HepG2 (cell line): ENCODE measurements around the gene SLC16A3. TPM values are rescaled to one million over a fixed set of nuclear protein-coding genes. Genes with fewer than 3 reads are reported as not detected.

Experiments used
- BRCA1 ChIP-seq: sonication (generic); formaldehyde crosslinking; IDR thresholded peaks from 2 replicates; pipeline ENCODE4 v1.4.0; 2020; ENCODE audit warnings: missing genetic modification reagents
- IRF2 ChIP-seq: IDR thresholded peaks from 2 replicates; pipeline ENCODE4 v1.6.1; 2018; ENCODE audit warnings: missing genetic modification reagents, missing compliant biosample characterization
- NFYC ChIP-seq: IDR thresholded peaks from 2 replicates; pipeline ENCODE4 v1.6.1; 2016; ENCODE audit warnings: missing genetic modification reagents, missing compliant biosample characterization
- WIZ ChIP-seq: sonication (generic); formaldehyde crosslinking; IDR thresholded peaks from 2 replicates; pipeline ENCODE4 v1.5.1; 2020; ENCODE audit warnings: mild to moderate bottlenecking, missing genetic modification reagents
- ZNF766 ChIP-seq: sonication (generic); formaldehyde crosslinking; IDR thresholded peaks from 2 replicates; pipeline ENCODE4 v1.5.0; 2020; ENCODE audit warnings: missing genetic modification reagents, borderline replicate concordance
- polyA plus RNA-seq, 8 experiments: library from polyadenylated mRNA; depleted of rRNA in 3 of 8; stranded (reverse) in 7 of 8; unstranded in 1 of 8; fragments of >200 nt; fragmentation: Illumina TruSeq in 4 of 8; extraction: Trizol in 4 of 8; gene quantifications; 2 replicates each; pipeline versions ENCODE4 v1.2.1 to v1.2.3, GENCODE V29; 2011 to 2016; ENCODE audit warnings: low read depth in 4 of 8, missing spikeins in 1 of 8, mixed read lengths in 1 of 8; ENCODE audit not compliant: insufficient read depth in 1 of 8
- total RNA-seq, 5 experiments: library from RNA; depleted of rRNA; stranded (reverse); fragments of >200 nt; fragmentation: Illumina TruSeq; extraction: Trizol; gene quantifications; 2 replicates each; pipeline ENCODE4 v1.2.3, GENCODE V29; 2016; ENCODE audit warnings: low read depth in 1 of 5
- TF ChIP-seq, protein P1 (sequence below): sonication (generic); formaldehyde crosslinking; conservative IDR thresholded peaks from 2 replicates; pipeline ENCODE4 v1.4.0; 2020; ENCODE audit warnings: mild to moderate bottlenecking, missing genetic modification reagents, moderate library complexity
- TF ChIP-seq, protein P2 (sequence below), 2 experiments: sonication (generic) in 1 of 2; formaldehyde crosslinking in 1 of 2; IDR thresholded peaks; 2 replicates each; pipeline versions ENCODE4 v1.6.1 to v1.9.0; 2014 to 2022; ENCODE audit warnings: antibody characterized with exemption in 1 of 2, borderline replicate concordance in 1 of 2, inconsistent platforms in 1 of 2, low read depth in 1 of 2, missing genetic modification reagents in 1 of 2
- TF ChIP-seq, protein P3 (sequence below): sonication (generic); formaldehyde crosslinking; IDR thresholded peaks from 2 replicates; pipeline ENCODE4 v1.9.0; 2021; ENCODE audit warnings: mild to moderate bottlenecking, missing genetic modification reagents
- TF ChIP-seq, protein P4 (sequence below): sonication (generic); formaldehyde crosslinking; IDR thresholded peaks from 2 replicates; pipeline ENCODE4 v1.4.0; 2020; ENCODE audit warnings: missing genetic modification reagents
- TF ChIP-seq, protein P5 (sequence below): sonication (generic); formaldehyde crosslinking; IDR thresholded peaks from 2 replicates; pipeline ENCODE4 v1.8.0; 2022; ENCODE audit warnings: mild to moderate bottlenecking, missing genetic modification reagents, moderate library complexity

The SLC16A3 gene
- total and polyA plus RNA-seq, 2 of the 13 experiments (the other 11 are each of a cell fraction or from before 2014, with no cell fraction given): 242 to 349 TPM

DNA sequence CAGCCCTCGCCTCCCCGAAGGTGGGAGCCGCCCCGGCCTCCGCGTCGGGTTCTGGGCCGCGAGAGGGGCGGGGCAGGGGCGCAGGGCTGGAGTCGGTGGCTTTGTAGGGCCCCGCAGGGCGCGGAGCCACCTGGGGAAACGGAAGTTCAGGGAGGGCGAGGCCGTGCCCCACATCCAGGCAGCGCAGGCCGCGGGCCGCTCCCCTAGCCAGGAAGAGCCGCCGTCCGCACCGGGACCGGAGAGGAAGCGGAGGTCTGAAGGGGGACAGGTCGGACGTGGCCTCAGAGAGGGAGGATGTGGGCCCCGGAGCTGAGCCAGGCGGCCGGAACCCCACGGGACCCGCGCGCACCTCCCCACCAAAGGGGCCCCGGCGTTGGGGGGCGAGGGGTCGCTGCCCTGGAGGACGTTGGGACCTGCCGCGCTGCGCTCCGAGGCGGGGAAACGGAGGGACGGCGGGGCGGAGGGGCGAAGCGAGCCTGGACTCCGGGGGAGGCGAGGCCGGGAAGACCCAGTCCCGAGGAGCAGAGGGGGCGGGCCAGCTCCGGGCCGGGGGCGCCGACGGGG lies 482 bp upstream of the SLC16A3 start (continued):
- no peak for TF ChIP-seq NFYC (CRISPR knock-in tag)
- TF ChIP-seq, protein P1, sequence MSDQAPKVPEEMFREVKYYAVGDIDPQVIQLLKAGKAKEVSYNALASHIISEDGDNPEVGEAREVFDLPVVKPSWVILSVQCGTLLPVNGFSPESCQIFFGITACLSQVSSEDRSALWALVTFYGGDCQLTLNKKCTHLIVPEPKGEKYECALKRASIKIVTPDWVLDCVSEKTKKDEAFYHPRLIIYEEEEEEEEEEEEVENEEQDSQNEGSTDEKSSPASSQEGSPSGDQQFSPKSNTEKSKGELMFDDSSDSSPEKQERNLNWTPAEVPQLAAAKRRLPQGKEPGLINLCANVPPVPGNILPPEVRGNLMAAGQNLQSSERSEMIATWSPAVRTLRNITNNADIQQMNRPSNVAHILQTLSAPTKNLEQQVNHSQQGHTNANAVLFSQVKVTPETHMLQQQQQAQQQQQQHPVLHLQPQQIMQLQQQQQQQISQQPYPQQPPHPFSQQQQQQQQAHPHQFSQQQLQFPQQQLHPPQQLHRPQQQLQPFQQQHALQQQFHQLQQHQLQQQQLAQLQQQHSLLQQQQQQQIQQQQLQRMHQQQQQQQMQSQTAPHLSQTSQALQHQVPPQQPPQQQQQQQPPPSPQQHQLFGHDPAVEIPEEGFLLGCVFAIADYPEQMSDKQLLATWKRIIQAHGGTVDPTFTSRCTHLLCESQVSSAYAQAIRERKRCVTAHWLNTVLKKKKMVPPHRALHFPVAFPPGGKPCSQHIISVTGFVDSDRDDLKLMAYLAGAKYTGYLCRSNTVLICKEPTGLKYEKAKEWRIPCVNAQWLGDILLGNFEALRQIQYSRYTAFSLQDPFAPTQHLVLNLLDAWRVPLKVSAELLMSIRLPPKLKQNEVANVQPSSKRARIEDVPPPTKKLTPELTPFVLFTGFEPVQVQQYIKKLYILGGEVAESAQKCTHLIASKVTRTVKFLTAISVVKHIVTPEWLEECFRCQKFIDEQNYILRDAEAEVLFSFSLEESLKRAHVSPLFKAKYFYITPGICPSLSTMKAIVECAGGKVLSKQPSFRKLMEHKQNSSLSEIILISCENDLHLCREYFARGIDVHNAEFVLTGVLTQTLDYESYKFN (CRISPR knock-in tag): peak; percentile 40; the same call in 1 of the 2 replicates
- 0 out of 2 replicates have a peak, but pooled peaks have one; percentile 16 for TF ChIP-seq BRCA1 (CRISPR knock-in tag)
- TF ChIP-seq, protein P2, sequence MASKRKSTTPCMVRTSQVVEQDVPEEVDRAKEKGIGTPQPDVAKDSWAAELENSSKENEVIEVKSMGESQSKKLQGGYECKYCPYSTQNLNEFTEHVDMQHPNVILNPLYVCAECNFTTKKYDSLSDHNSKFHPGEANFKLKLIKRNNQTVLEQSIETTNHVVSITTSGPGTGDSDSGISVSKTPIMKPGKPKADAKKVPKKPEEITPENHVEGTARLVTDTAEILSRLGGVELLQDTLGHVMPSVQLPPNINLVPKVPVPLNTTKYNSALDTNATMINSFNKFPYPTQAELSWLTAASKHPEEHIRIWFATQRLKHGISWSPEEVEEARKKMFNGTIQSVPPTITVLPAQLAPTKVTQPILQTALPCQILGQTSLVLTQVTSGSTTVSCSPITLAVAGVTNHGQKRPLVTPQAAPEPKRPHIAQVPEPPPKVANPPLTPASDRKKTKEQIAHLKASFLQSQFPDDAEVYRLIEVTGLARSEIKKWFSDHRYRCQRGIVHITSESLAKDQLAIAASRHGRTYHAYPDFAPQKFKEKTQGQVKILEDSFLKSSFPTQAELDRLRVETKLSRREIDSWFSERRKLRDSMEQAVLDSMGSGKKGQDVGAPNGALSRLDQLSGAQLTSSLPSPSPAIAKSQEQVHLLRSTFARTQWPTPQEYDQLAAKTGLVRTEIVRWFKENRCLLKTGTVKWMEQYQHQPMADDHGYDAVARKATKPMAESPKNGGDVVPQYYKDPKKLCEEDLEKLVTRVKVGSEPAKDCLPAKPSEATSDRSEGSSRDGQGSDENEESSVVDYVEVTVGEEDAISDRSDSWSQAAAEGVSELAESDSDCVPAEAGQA (IDR thresholded peaks at IDR 0.05; ENCODE audit: low read depth): peak; percentile 26; the same call in 1 of the 2 replicates
- TF ChIP-seq, protein P2 (CRISPR knock-in tag; IDR thresholded peaks at IDR 0.05; ENCODE audit: borderline replicate concordance): no peak
- peak; percentile 46; the same call in 1 of the 2 replicates for TF ChIP-seq IRF2 (CRISPR knock-in tag)
- TF ChIP-seq, protein P3, sequence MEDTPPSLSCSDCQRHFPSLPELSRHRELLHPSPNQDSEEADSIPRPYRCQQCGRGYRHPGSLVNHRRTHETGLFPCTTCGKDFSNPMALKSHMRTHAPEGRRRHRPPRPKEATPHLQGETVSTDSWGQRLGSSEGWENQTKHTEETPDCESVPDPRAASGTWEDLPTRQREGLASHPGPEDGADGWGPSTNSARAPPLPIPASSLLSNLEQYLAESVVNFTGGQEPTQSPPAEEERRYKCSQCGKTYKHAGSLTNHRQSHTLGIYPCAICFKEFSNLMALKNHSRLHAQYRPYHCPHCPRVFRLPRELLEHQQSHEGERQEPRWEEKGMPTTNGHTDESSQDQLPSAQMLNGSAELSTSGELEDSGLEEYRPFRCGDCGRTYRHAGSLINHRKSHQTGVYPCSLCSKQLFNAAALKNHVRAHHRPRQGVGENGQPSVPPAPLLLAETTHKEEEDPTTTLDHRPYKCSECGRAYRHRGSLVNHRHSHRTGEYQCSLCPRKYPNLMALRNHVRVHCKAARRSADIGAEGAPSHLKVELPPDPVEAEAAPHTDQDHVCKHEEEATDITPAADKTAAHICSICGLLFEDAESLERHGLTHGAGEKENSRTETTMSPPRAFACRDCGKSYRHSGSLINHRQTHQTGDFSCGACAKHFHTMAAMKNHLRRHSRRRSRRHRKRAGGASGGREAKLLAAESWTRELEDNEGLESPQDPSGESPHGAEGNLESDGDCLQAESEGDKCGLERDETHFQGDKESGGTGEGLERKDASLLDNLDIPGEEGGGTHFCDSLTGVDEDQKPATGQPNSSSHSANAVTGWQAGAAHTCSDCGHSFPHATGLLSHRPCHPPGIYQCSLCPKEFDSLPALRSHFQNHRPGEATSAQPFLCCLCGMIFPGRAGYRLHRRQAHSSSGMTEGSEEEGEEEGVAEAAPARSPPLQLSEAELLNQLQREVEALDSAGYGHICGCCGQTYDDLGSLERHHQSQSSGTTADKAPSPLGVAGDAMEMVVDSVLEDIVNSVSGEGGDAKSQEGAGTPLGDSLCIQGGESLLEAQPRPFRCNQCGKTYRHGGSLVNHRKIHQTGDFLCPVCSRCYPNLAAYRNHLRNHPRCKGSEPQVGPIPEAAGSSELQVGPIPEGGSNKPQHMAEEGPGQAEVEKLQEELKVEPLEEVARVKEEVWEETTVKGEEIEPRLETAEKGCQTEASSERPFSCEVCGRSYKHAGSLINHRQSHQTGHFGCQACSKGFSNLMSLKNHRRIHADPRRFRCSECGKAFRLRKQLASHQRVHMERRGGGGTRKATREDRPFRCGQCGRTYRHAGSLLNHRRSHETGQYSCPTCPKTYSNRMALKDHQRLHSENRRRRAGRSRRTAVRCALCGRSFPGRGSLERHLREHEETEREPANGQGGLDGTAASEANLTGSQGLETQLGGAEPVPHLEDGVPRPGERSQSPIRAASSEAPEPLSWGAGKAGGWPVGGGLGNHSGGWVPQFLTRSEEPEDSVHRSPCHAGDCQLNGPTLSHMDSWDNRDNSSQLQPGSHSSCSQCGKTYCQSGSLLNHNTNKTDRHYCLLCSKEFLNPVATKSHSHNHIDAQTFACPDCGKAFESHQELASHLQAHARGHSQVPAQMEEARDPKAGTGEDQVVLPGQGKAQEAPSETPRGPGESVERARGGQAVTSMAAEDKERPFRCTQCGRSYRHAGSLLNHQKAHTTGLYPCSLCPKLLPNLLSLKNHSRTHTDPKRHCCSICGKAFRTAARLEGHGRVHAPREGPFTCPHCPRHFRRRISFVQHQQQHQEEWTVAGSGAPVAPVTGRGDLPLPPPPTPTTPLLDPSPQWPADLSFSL (CRISPR knock-in tag): no peak
- TF ChIP-seq WIZ: no peak
- no peak; the same call in 1 of the 2 replicates for TF ChIP-seq ZNF766 (CRISPR knock-in tag)
- TF ChIP-seq, protein P4, sequence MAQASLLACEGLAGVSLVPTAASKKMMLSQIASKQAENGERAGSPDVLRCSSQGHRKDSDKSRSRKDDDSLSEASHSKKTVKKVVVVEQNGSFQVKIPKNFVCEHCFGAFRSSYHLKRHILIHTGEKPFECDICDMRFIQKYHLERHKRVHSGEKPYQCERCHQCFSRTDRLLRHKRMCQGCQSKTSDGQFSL (CRISPR knock-in tag): no peak
- TF ChIP-seq, protein P5, sequence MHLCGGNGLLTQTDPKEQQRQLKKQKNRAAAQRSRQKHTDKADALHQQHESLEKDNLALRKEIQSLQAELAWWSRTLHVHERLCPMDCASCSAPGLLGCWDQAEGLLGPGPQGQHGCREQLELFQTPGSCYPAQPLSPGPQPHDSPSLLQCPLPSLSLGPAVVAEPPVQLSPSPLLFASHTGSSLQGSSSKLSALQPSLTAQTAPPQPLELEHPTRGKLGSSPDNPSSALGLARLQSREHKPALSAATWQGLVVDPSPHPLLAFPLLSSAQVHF (CRISPR knock-in tag): peak; percentile 81; the same call in 1 of the 2 replicates
